CD4-positive, alpha-beta memory T cell (primary cell): Measurements from ENCODE around the gene GDF10. TPM values are rescaled to one million over a fixed set of nuclear protein-coding genes. Genes with fewer than 3 reads are reported as not detected.

Experiments used
- polyA plus RNA-seq, 2 donors: library from polyadenylated mRNA; unstranded; fragments of 300-500 nt; fragmentation: Illumina TruSeq; gene quantifications; one replicate each; pipeline ENCODE4 v1.2.3, GENCODE V29; 2021
- total RNA-seq, 2 experiments: library from RNA; stranded (reverse); gene quantifications; one replicate each; pipeline ENCODE4 v1.2.3, GENCODE V29; 2021

Gene GDF10
- total and polyA plus RNA-seq, 4 experiments from 2014 or later: 0.19 to 1.3 (median 0.78) TPM

Other genes with a start within 250 kb of the GDF10 start
- not detected for gene GDF2, start 22.3 kb downstream of the GDF10 start, total RNA-seq
- not detected for gene GDF2, start 22.3 kb downstream of the GDF10 start, polyA plus RNA-seq
- not detected for gene RBP3, start 48.2 kb downstream of the GDF10 start, total RNA-seq
- not detected for gene RBP3, start 48.2 kb downstream of the GDF10 start, polyA plus RNA-seq
- not detected for gene ZNF488, start 84.1 kb downstream of the GDF10 start, total RNA-seq
- gene ZNF488, start 84.1 kb downstream of the GDF10 start, polyA plus RNA-seq: under 1 TPM in 1 of 2 donors, not detected in 1; 0.20 TPM
- not detected for gene ANXA8, start 183.9 kb downstream of the GDF10 start, total RNA-seq
- gene ANXA8, start 183.9 kb downstream of the GDF10 start, polyA plus RNA-seq: not detected
- not detected for gene FAM25G, start 191.5 kb downstream of the GDF10 start, total RNA-seq
- not detected for gene FAM25G, start 191.5 kb downstream of the GDF10 start, polyA plus RNA-seq
- 10 to 100 TPM; 11.3 to 12.3 TPM for gene AGAP9, start 223.4 kb downstream of the GDF10 start, total RNA-seq
- 1 to 10 TPM in 1 of 2 donors, not detected in 1; 1.0 TPM for gene AGAP9, start 223.4 kb downstream of the GDF10 start, polyA plus RNA-seq